Pancreas (tissue), 10 donors: ENCODE results near the gene KIF2C. TPM values are rescaled to one million over a fixed set of nuclear protein-coding genes. Genes with fewer than 3 reads are reported as not detected.
"Not testable (repeated sequence)": the region's sequence is repeated elsewhere in the genome, so short reads cannot be mapped to it uniquely, and the experiment has no call there.

Experiments used
- ATAC-seq, 4 donors: fragments of 200-7000 bp; cut with Tn5 transposase; one replicate each; pipeline versions ENCODE4 v1.8.0 to v1.9.1; 2020; ENCODE audit warnings: mild to moderate bottlenecking in 4 of 4, moderate library complexity in 4 of 4
- DNase-seq, 6 donors: peaks; one replicate each; pipeline ENCODE4 v3.0.0-alpha.2; 2020
- FAIRE-seq: peaks from 2 replicates; lab custom pipeline; 2012; peaks lifted over from hg19 to GRCh38; lab: Jason Lieb, UNC
- H3K27ac ChIP-seq, 4 donors: fragments of 200-600 bp; sonication (generic); 1 replicate in 3 of 4; 2 replicates in 1 of 4; pipeline versions ENCODE4 v1.5.0 to v1.8.0; 2020
- H3K27me3 ChIP-seq, 4 donors: fragments of 200-600 bp; one replicate each; pipeline ENCODE4 v1.8.0; 2021
- H3K36me3 ChIP-seq, 3 donors: fragments of 200-600 bp; sonication (generic) in 1 of 3; one replicate each; pipeline versions ENCODE4 v1.5.0 to v1.8.0; 2020 to 2021
- H3K4me1 ChIP-seq, 3 donors: fragments of 200-600 bp; one replicate each; pipeline ENCODE4 v1.8.0; 2021
- H3K4me3 ChIP-seq, 4 donors: fragments of 200-600 bp; sonication (generic) in 2 of 4; one replicate each; pipeline versions ENCODE4 v1.5.0 to v1.8.0; 2020 to 2021
- H3K9me3 ChIP-seq, 4 donors: fragments of 200-600 bp; one replicate each; pipeline ENCODE4 v1.8.0; 2021
- WGBS, 2 donors: extraction: QIAGEN DNeasy Blood & Tissue Kit; methylation state at CpG; one replicate each; pipeline ENCODE4 v1.1.7; 2013; 5-methylcytosine and 5-hydroxymethylcytosine counted together
- intact Hi-C, 3 donors: fragments of 100-400 bp; cut with DNase I; formaldehyde crosslinking; loops; one replicate each; pipeline versions ENCODE4 v1.11.1 to v1.14.2; 2022
- polyA plus RNA-seq, 2 donors: library from polyadenylated mRNA; stranded (reverse); fragments of 200-250 nt; gene quantifications; one replicate each; pipeline ENCODE4 v1.2.3, GENCODE V29; 2013
- total RNA-seq, 6 donors: library from RNA; stranded (reverse); fragmentation: NEBNext Ultra II Directional in 4 of 6; extraction: Animal tissue kit (Norgen Biotek cat#: 25700) in 4 of 6; gene quantifications; one replicate each; pipeline versions ENCODE4 v1.2.1 to v1.2.4, GENCODE V29; 2021 to 2023
- TF ChIP-seq, protein P1 (sequence below), 4 donors: fragments of 200-600 bp; sonication (generic) in 3 of 4; IDR thresholded peaks; one replicate each; pipeline versions ENCODE4 v1.5.0 to v1.8.0; 2021; ENCODE audit warnings: antibody characterized with exemption in 4 of 4
- donor health status: healthy with polysubstance abuse.
- donor health status: DM: no; HTN: no; CAD: no; lungs with moderate emphysema.
- donor health status: DM: no; HTN: no; CAD: no.
- donor health status: control.
- donor health status: control.
- donor health status: Bipolar disorder and iron deficiency.
- donor health status: DM: yes; HTN: yes; CAD: no.
- donor health status: DM: no; HTN: no; CAD: no.
- donor health status: DM: no; HTN: no; CAD: no.
- donor health status: DM: yes; HTN: yes; CAD: no.

Gene KIF2C
- total and polyA plus RNA-seq, 8 donors: 0.12 to 1.6 (median 0.40) TPM; not detected in 1

DNA sequence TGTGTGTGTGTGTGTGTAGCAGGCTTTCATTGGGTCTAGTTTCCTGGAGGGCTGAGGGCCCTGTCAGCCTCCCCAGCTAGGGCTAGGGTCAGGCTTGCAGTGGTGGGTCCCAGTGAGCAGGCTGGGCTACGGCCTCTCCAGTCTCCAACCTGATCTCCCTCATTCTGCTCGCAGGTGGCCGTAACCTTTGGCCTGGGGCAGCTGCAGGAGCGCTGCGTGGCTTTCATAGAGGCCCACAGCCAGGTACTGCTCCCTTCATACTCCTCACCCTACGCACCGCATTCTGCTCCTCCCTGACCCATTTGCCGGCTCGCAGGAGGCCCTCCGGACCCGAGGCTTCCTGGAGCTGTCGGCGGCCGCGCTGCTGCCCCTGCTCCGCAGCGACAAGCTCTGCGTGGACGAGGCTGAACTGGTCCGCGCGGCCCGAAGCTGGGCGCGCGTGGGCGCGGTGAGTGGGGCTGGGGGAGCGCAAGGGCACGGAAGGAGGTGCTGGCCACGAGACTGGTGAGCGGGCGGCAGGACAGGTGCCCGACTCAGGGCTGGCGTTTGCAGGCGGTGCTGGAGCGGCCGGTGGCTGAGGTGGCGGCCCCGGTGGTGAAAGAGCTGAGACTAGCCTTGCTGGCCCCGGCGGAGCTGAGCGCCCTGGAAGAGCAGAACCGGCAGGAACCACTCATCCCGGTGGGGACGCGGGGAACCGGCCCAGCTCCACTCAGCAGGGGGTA lies 73.3 kb downstream of the KIF2C start:
- H3K4me3 ChIP-seq: peak overlapping the region; percentile 23 to 52 (median 42)
- ATAC-seq: peak; percentile 16 to 39 (median 25)
- peaks cover 22 to 41% (median 25%) of the 10 kb centered on the region in 3 donors for H3K4me1 ChIP-seq
- H3K27ac ChIP-seq: peak overlapping the region in 3 of 4 donors; percentile 40 to 83 (median 77)
- intact Hi-C loops: no loop called here
- no peaks in the 10 kb centered on the region for H3K9me3 ChIP-seq
- no peaks in the 10 kb centered on the region for H3K27me3 ChIP-seq
- 47 to 51% methylated on average over 48 of the region's 48 CpGs for WGBS, 2 donors
- no peak for FAIRE-seq
- no peaks in the 10 kb centered on the region for H3K36me3 ChIP-seq
- DNase-seq: peak; percentile 30 to 81 (median 56)
- TF ChIP-seq, protein P1, sequence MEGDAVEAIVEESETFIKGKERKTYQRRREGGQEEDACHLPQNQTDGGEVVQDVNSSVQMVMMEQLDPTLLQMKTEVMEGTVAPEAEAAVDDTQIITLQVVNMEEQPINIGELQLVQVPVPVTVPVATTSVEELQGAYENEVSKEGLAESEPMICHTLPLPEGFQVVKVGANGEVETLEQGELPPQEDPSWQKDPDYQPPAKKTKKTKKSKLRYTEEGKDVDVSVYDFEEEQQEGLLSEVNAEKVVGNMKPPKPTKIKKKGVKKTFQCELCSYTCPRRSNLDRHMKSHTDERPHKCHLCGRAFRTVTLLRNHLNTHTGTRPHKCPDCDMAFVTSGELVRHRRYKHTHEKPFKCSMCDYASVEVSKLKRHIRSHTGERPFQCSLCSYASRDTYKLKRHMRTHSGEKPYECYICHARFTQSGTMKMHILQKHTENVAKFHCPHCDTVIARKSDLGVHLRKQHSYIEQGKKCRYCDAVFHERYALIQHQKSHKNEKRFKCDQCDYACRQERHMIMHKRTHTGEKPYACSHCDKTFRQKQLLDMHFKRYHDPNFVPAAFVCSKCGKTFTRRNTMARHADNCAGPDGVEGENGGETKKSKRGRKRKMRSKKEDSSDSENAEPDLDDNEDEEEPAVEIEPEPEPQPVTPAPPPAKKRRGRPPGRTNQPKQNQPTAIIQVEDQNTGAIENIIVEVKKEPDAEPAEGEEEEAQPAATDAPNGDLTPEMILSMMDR (IDR thresholded peaks at IDR 0.05): no peak

DNA sequence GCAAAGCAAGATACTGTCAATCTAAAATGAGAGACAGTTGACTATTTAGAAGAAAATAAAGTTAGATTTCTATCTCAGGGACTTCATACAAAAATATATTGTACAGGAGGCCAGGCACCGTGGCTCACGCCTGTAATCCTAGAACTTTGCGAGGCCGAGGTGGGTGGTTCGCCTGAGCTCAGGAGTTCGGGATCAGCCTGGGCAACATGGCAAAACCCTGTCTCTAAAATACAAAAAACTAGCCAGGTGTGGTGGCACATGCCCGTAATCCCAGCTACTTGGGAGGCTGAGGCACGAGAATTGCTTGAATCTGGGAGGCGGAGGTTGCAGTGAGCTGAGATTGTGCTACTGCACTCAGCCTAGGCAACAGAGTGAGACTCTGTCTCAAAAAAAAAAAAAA lies 76.3 kb downstream of the KIF2C start:
- ATAC-seq, FAIRE-seq, H3K27me3 ChIP-seq, H3K4me3 ChIP-seq, intact Hi-C loops, H3K9me3 ChIP-seq, H3K27ac ChIP-seq, H3K36me3 ChIP-seq: not testable (repeated sequence)
- WGBS, 2 donors: 83 to 94% methylated on average over 9 of the region's 9 CpGs
- DNase-seq: peak in 2 of 6 donors; percentile 5 to 9
- H3K4me1 ChIP-seq: peaks cover 0 to 12% (median 0%) of the 10 kb centered on the region in 3 donors

DNA sequence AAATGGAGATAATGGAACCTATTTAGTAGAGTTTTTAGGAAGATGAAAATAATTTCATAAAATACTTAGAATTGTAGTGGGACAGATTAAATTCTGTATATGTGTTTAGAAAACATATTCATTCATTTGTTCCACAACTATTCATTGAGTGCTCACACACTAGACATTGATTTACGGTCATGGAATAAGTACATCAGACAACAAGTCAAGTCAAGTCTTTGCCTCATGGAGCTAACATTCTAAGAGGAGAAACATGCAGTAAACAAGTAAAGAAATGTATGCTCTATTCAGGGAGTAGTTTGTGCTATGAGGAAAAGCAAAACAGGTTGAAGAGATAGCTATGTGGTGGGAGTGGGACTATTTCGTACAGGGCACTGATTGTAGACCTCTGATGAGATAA lies 77.7 kb downstream of the KIF2C start:
- intact Hi-C loops: no loop called here
- H3K27me3 ChIP-seq: no peaks in the 10 kb centered on the region
- H3K4me3 ChIP-seq: no peak overlapping the region
- no peak for DNase-seq
- H3K27ac ChIP-seq: no peak overlapping the region
- no peak for ATAC-seq
- TF ChIP-seq, protein P1 (IDR thresholded peaks at IDR 0.05): no peak
- H3K36me3 ChIP-seq: no peaks in the 10 kb centered on the region
- peaks cover 0 to 12% (median 0%) of the 10 kb centered on the region in 3 donors for H3K4me1 ChIP-seq
- 79 to 81% methylated on average over 2 of the region's 2 CpGs for WGBS, 2 donors
- FAIRE-seq: no peak
- H3K9me3 ChIP-seq: no peaks in the 10 kb centered on the region

Other genes with a start within 250 kb of the KIF2C start
- gene TMEM53, start 65.4 kb upstream of the KIF2C start, total RNA-seq: 1 to 10 TPM; 2.6 to 5.4 (median 3.7) TPM
- gene TMEM53, start 65.4 kb upstream of the KIF2C start, polyA plus RNA-seq: 10 to 100 TPM in 1 of 2 donors, 1 to 10 TPM in 1; 5.5 to 10.4 TPM
- gene ARMH1, start 65.1 kb upstream of the KIF2C start, total RNA-seq: 1 to 10 TPM in 3 of 6 donors, under 1 TPM in 3; 0.42 to 2.9 (median 1.1) TPM
- gene ARMH1, start 65.1 kb upstream of the KIF2C start, polyA plus RNA-seq: 10 to 100 TPM in 1 of 2 donors, 1 to 10 TPM in 1; 5.6 to 10.7 TPM
- gene RNU5D-1, start 8.7 kb upstream of the KIF2C start, total RNA-seq: not detected
- gene RNU5D-1, start 8.7 kb upstream of the KIF2C start, polyA plus RNA-seq: not detected
- gene RPS8, start 35.7 kb downstream of the KIF2C start, total RNA-seq: 1,000 to 10,000 TPM in 4 of 6 donors, 100 to 1,000 TPM in 2; 843 to 1,579 (median 1,280) TPM
- gene RPS8, start 35.7 kb downstream of the KIF2C start, polyA plus RNA-seq: 1,000 to 10,000 TPM; 1,365 to 1,938 TPM
- gene BEST4, start 48.3 kb downstream of the KIF2C start, total RNA-seq: under 1 TPM; 0.12 to 0.41 (median 0.32) TPM
- gene BEST4, start 48.3 kb downstream of the KIF2C start, polyA plus RNA-seq: under 1 TPM; 0.56 to 0.68 TPM
- gene PLK3, start 60.5 kb downstream of the KIF2C start, total RNA-seq: 10 to 100 TPM in 3 of 6 donors, 1 to 10 TPM in 3; 6.1 to 15.9 (median 9.7) TPM
- 10 to 100 TPM; 21.6 to 35.3 TPM for gene PLK3, start 60.5 kb downstream of the KIF2C start, polyA plus RNA-seq
- 1 to 10 TPM in 1 of 6 donors, under 1 TPM in 5; 0.28 to 1.8 (median 0.38) TPM for gene DYNLT4, start 67.5 kb downstream of the KIF2C start, total RNA-seq
- 1 to 10 TPM in 1 of 2 donors, under 1 TPM in 1; 0.33 to 1.8 TPM for gene DYNLT4, start 67.5 kb downstream of the KIF2C start, polyA plus RNA-seq
- 1 to 10 TPM in 5 of 6 donors, under 1 TPM in 1; 0.91 to 4.3 (median 2.3) TPM for gene BTBD19, start 68.7 kb downstream of the KIF2C start, total RNA-seq
- 1 to 10 TPM; 4.7 to 5.7 TPM for gene BTBD19, start 68.7 kb downstream of the KIF2C start, polyA plus RNA-seq
- under 1 TPM; 0.16 to 0.90 (median 0.34) TPM for gene PTCH2, start 103.4 kb downstream of the KIF2C start, total RNA-seq
- gene PTCH2, start 103.4 kb downstream of the KIF2C start, polyA plus RNA-seq: 1 to 10 TPM; 1.2 to 1.8 TPM
- 10 to 100 TPM in 4 of 6 donors, 1 to 10 TPM in 2; 7.7 to 14.6 (median 12.1) TPM for gene EIF2B3, start 246.8 kb downstream of the KIF2C start, total RNA-seq
- 1 to 10 TPM; 6.0 to 9.7 TPM for gene EIF2B3, start 246.8 kb downstream of the KIF2C start, polyA plus RNA-seq